ENCODE results near the gene LGR6.
A peak's percentile ranks its signal among the peaks of the same experiment; 100 is the strongest.

The LGR6 gene

GRCh38 chr1:202220733-202221132 lies 27.1 kb downstream of the LGR6 start:
- no peak for DNase-seq (ENCODE audit: low spot score)

- no peak for DNase-seq (ENCODE audit: low spot score)
Observed at GRCh38 chr1:202221911-202222909, 28.6 kb downstream of the LGR6 start.

GRCh38 chr1:202223121-202223860 lies 29.7 kb downstream of the LGR6 start:
- DNase-seq (ENCODE audit: low spot score) = no peak

DNA sequence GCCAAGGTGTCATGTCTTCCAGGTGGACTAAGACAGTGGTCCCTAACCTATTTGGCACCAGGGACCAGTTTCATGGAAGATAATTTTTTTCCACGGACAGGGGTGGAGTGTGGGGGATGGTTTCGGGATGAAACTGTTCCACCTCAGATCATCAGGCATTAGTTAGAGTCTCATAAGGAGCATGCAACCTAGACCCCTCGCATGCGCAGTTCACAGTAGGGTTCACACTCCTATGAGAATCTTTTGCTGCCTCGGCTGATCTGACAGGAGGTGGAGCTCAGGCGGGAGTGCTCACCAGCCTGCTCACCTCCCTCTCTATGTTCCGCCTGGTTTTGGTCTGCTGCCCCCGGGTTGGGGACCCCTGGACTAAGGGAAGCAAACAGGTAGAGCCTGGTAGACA lies 30.9 kb downstream of the LGR6 start:
- no peak for DNase-seq (ENCODE audit: low spot score)

- DNase-seq (ENCODE audit: low spot score) = no peak
Observed at GRCh38 chr1:202225131-202225530, 31.5 kb downstream of the LGR6 start.

DNA sequence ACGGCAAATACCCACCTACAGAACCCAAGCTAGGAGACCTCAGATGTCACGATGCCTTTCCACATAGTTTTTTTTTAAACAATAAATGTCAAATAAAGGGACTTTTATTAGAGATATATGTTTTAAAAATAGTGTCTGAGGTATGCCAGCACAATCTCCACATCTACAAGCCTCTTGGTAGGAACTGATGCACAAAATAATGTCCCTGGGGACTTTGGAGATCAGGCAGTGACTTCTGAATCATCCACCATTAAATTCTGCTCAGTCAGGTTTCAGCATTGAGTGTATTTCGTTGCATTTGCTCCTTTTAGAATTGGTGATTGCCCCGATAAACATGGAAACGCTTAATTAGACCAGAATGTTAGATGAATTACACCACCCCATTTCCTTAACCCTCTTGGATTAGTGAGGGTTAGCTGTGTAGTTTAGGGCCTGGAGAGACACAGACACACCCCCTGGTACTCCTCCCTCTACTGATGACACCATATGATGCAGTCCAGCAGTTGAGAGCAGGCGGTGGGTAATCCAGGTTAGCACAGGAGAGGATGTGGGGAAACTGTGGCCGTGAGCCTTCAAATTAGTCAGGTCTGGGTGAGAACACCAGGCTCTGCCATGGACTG lies 33.6 kb downstream of the LGR6 start:
- DNase-seq (ENCODE audit: low spot score) = no peak

DNA sequence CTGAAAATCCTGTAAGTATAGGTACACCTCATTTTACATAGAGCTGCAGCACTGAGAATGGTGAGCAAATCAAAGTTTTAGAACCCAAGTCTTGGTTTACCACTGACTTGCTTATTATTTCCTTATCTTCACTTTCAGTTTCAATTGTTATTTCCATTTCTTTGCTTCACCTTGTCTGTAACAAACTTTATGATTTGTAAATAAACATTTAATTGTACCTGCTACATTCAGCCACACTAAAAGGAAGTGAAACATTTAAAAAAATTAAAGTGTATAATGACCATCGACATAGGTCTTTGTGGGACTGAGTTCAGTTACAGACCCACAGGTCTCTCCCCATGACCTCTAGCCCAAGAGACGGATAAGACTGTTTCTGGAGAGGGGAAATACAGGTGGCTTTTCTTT lies 34.4 kb downstream of the LGR6 start:
- DNase-seq (ENCODE audit: low spot score) = no peak

GRCh38 chr1:202228484-202229122 lies 35.0 kb downstream of the LGR6 start:
- DNase-seq (ENCODE audit: low spot score) = no peak

- no peak for DNase-seq (ENCODE audit: low spot score)
Observed at GRCh38 chr1:202229376-202229775, 35.8 kb downstream of the LGR6 start.

- DNase-seq (ENCODE audit: low spot score) = no peak
Observed at GRCh38 chr1:202230061-202230938, 36.7 kb downstream of the LGR6 start.

DNA sequence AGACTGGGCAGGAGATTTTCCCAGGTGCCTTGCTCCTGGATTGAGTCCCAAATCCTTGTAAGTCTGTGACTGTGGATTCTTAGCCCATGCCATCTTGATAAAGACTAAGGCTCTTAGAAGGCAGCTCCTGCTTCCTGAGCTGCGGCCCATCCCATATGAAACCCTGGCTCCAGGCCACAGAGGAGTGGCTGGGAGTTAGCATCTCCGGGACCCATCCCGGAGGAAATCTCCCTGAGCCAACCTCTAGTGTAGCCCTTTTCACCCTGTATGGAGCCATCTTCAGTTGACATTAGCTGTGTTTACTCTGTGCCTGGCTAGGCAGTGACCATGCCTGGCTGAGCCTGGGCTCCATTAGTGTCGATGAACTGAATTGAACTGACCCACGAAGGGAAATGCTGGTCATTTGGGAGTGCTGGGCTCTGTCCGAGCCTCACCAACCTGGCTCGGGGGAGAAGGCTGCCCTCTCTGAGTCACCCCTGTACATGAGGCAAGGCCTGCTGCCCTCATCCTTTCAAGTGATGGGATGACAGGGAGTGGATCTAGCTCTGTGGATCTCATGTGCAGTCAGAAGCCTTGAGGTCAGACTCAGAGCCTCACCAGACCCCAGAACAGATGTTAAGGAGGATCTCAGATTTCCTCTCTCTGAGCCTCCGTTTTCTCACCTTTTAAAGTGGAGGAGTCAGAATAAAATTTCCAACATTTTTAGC lies 37.5 kb downstream of the LGR6 start:
- no peak for DNase-seq (ENCODE audit: low spot score)

- DNase-seq (ENCODE audit: low spot score) = no peak
Observed at GRCh38 chr1:202233171-202233570, 39.6 kb downstream of the LGR6 start.

DNA sequence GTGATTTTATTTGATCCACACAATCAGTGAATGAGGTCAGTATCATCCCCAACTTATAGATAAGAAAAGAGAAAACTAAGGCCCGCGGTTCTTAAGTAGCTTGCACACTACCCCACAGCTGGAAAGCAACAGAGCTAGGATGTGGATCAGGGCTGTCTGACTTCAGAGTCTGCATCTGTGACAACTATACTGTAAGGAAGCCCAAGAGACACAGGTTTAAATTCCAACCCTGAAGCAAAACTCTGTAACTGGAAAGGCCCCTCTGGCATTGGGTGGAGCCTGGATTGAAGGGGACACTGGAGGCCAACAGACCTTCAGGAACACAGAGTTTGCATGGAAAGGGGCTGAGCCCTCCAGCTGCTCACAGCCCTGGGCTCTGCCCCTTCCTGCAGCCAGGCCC lies 40.2 kb downstream of the LGR6 start:
- DNase-seq (ENCODE audit: low spot score) = no peak

- DNase-seq (ENCODE audit: low spot score) = no peak
Observed at GRCh38 chr1:202234331-202235002, 40.9 kb downstream of the LGR6 start.

DNA sequence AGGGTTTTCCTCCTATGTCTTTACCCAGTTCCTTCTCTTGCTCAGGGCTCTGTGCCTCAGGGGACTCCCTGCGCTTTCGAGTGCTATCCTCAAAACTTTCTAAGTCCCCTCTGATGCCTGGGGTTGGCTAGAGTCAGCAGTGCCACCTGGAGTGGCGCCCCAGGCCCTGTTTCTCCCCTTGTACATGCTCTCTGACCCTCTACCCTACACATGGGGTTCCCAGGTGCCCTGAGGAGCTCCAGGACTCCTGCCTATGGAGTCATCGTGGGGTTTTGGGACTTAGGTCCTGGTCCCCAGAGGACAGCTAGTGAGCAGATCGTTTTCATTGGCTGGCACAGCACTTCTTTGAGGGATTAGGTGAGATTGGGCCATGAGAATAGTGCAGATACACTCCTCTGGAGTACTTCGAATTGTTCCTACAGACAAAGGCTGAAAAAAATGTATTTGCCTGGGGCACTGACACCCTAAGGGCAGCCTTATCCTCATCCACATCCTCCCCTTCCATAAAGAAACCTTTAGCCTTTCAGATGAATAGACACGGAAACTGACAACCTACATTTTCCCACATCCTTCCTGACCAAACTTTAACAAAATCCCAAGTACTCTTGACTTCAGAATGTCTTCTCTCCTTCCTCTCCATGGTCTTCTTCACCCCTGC lies 41.5 kb downstream of the LGR6 start:
- no peak for DNase-seq (ENCODE audit: low spot score)

DNA sequence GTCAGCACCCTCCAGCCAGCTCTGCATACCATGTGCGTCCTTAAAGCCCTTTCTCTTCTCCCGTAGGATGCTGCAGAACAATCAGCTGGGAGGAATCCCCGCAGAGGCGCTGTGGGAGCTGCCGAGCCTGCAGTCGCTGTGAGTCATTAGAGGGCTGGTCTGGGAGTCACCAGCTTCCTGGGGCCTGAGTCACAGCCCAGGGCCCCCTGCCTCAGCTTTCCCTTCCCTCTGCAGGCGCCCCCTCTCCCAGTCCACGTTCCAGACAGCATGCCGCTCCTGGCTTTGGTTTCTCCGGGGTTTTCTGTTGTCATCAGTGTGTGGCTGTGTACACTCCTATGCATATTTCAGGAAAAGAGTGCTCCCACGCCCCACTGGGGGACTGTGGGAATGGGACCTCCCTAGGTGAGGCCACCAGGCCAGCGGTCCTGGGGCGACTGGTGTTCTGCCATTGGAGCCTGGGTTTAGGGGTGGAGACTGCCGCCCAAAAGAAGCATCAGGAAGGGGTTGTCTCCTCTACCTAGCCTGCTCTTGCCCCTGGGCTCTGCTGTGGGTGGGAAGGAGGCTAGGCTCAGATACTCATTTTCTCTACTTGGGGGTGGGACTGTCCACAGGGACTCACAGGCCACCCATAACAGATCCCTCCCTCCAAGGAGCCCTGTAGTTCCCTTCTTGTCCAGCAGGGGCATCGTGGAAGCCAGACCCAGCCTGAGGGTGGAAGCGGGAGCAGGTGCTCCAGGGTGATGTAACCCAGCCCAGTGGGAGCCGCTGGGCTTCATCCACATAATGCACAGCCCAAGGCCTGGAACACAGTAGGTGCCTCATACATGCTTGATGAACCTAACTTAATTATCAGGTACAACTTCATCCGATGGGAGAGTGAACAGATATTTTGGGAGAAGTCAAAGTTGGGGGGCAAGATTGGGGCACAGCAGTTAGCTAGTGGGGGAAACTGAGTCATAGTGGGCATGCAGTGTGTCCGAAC lies 42.5 kb downstream of the LGR6 start:
- peak; percentile 85 for DNase-seq (ENCODE audit: low spot score)

- DNase-seq (ENCODE audit: low spot score) = peak; percentile 72
Observed at GRCh38 chr1:202237052-202237451, 43.5 kb downstream of the LGR6 start.

GRCh38 chr1:202238914-202239313 lies 45.3 kb downstream of the LGR6 start:
- DNase-seq (ENCODE audit: low spot score) = no peak
